HG03280 (cell line): ENCODE data around the gene E2F2.

ENCODE experiments used
- ATAC-seq: cut with Tn5 transposase; IDR thresholded peaks from one replicate; pipeline ENCODE4 v1.9.1; 2021; ENCODE audit warnings: mild to moderate bottlenecking, moderate library complexity; ENCODE audit not compliant: unreplicated experiment

E2F2 gene

DNA sequence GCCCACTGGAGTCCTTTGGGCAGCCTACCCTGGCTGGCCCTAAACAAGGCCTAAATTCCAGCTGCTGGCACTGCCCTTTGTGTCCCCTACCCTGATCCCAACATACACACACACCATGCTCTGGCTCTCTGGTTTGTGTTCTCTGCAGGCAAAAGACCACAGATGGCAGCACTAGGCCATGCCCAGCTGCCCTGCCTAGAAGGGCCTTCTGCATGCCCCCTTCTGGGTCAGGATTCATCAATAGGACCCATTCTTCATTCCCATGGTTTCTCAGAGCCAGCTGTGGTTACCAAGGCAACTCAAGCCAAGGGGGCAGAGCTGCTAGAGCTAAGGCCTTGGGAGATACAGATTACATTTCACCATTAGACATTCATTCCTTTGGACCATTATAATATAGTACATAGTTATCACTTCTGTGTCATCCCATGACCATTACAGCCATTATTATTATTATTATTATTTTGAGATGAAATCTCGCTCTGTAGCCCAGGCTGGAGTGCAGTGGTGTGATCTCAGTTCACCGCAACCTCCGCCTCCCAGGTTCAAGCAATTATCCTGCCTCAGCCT is 64.5 kb downstream of the E2F2 start:
- no peak for ATAC-seq

DNA sequence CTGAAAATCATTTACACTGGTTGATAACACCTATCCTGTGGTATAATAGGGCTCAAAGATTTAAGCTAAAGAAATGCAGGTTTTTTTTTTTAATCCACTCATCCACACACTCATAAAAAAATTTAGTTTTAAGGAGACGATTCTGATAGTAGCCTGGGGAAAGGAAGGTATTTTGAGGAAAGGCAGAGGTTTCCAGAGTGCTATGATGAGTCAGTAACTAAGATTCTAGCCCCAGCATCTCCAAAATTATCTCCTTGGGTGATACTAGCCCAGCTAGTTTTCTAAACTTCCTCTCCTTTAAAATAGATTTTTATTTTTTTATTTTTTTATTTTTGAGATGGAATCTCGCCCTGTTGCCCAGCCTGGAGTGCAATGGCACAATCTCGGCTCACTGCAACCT is 67.7 kb downstream of the E2F2 start:
- ATAC-seq, result no peak

DNA sequence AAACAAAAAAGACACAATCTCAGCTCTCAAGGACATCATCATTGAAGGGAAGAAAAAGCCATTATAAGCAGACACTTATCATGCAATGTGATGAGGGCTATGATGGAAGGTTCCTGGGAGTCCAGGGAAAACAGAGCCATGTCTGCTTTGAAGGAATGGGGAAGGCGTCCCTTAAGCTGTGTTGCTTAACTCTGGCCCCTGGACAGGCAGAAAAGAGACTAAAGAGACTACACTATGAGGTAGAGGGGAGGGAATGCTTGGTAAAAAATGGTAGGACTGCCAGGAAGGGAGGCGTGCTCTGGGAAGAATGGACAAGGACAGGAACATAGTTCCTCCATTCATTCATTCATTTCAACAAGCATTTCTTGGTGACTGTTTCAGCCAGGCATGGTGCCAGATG is 68.3 kb downstream of the E2F2 start:
- ATAC-seq, result no peak

DNA sequence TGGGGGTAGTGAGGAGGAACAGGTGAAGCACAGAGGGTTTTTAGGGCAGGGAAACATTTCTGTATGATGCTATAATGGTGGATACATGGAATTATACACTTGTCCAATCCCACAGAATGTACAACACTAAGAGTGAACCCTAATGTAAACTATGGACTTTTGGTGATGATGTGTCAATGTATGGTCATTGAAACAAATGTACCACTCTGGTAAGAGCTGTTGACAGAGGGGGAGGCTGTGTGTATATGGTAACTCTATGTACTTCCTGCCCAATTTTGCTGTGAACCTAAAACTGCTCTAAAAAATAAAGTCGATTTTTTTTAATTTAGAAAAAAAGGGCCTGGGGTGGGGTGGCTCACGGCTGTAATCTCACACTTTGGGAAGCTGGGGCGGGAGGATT is 70.0 kb downstream of the E2F2 start:
- ATAC-seq, result no peak

DNA sequence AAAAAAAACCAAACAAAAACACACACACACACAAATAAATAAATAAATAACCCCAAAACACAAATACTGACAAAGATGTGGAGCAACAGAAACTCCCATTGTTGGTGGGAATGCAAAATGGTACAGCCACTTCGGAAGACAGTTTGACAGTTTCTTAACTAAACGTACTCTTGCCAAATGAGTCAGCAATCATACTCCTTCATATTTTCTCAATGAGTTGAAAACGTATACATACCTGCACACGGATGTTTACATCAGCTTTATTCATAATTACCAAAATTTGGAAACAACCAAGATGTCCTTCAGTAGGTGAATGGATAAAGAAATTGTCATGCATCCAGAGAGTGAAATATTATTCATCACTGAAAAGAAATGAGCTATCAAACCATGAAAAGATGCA is 70.5 kb downstream of the E2F2 start:
- no peak for ATAC-seq

DNA sequence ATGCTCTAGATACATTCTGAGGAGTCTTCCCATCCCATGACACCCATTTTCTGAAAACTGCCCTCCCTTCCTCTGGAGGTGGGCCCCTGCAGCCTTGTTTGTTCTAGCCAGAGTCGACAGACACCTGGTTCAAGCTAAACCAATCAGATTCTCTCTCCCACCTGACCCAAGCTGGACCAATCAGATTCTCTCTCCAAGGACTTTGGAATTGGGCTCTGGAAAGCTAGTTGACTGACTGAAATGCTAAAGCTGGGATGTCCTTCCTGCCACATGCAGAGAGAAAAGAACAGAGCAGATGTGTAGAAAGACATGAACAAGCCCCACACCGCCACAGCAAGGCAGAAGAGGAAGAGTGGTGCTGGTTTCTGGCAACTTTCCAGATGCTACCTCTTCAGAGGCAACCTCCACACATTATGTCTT is 71.7 kb downstream of the E2F2 start:
- ATAC-seq, result no peak
